GM23338 (cell line): ENCODE results near the gene ZNF445. TPM values are rescaled to one million over a fixed set of nuclear protein-coding genes. Genes with fewer than 3 reads are reported as not detected.

Source experiments
- ATAC-seq: fragments of 200-7000 bp; cut with Tn5 transposase; 3 replicates; pipeline ENCODE4 v1.9.1; 2020
- DNase-seq: peaks from one replicate; pipeline ENCODE4 v3.0.0-alpha.2; 2015; ENCODE audit warnings: low spot score
- H2AFZ ChIP-seq: fragments of 200-600 bp; sonication (generic); 2 replicates; pipeline ENCODE4 v1.8.0; 2016; ENCODE audit warnings: antibody characterized with exemption, mild to moderate bottlenecking, moderate library complexity
- H3F3A ChIP-seq: fragments of 200-600 bp; sonication (generic); replicated peaks from 2 replicates; pipeline ENCODE4 v1.8.0; 2017; ENCODE audit warnings: antibody characterized with exemption, mixed run types, low read depth
- H3K27ac ChIP-seq: fragments of 200-600 bp; sonication (generic); 2 replicates; pipeline ENCODE4 v1.6.1; 2016; ENCODE audit warnings: low read depth
- H3K27me3 ChIP-seq: fragments of 200-600 bp; sonication (generic); 2 replicates; pipeline ENCODE4 v1.8.0; 2016; ENCODE audit warnings: mild to moderate bottlenecking, mixed run types, moderate library complexity; ENCODE audit not compliant: insufficient read depth
- H3K36me3 ChIP-seq: fragments of 200-600 bp; sonication (generic); 2 replicates; pipeline ENCODE4 v1.8.0; 2016; ENCODE audit warnings: mild to moderate bottlenecking; ENCODE audit not compliant: insufficient read depth
- H3K4me1 ChIP-seq: fragments of 200-600 bp; sonication (generic); 2 replicates; pipeline ENCODE4 v1.8.0; 2016; ENCODE audit warnings: mild to moderate bottlenecking, moderate library complexity; ENCODE audit not compliant: insufficient read depth
- H3K4me2 ChIP-seq: fragments of 200-600 bp; sonication (generic); 2 replicates; pipeline ENCODE4 v1.7.1; 2017; ENCODE audit warnings: mixed run types
- H3K4me3 ChIP-seq: fragments of 200-600 bp; sonication (generic); 2 replicates; pipeline ENCODE4 v1.6.1; 2016; ENCODE audit warnings: mixed run types
- H3K79me2 ChIP-seq: fragments of 200-600 bp; sonication (generic); replicated peaks from 2 replicates; pipeline ENCODE4 v1.8.0; 2017; ENCODE audit warnings: mild to moderate bottlenecking; ENCODE audit not compliant: insufficient read depth
- H3K9me2 ChIP-seq: fragments of 200-600 bp; sonication (generic); 2 replicates; pipeline ENCODE4 v1.8.0; 2017; ENCODE audit not compliant: insufficient read depth
- H4K20me1 ChIP-seq: fragments of 200-600 bp; sonication (generic); replicated peaks from 2 replicates; pipeline ENCODE4 v1.8.0; 2017; ENCODE audit warnings: mild to moderate bottlenecking; ENCODE audit not compliant: insufficient read depth
- H3K27ac Mint-ChIP-seq: 2 replicates; pipeline ENCODE4 v1.8.0; 2020; ENCODE audit warnings: inconsistent platforms, mild to moderate bottlenecking, moderate library complexity, mixed read lengths
- H3K27me3 Mint-ChIP-seq: 3 replicates; pipeline ENCODE4 v1.8.0; 2022; ENCODE audit warnings: low read depth, mild to moderate bottlenecking, moderate library complexity, mixed read lengths, inconsistent platforms; ENCODE audit not compliant: insufficient read depth, poor library complexity
- H3K36me3 Mint-ChIP-seq: 3 replicates; pipeline ENCODE4 v1.8.0; 2021; ENCODE audit warnings: low read depth, mild to moderate bottlenecking, inconsistent platforms, moderate library complexity, mixed read lengths
- H3K4me1 Mint-ChIP-seq: 3 replicates; pipeline ENCODE4 v1.8.0; 2020; ENCODE audit warnings: mild to moderate bottlenecking, inconsistent platforms, mixed read lengths
- H3K4me3 Mint-ChIP-seq: 3 replicates; pipeline ENCODE4 v1.8.0; 2021; ENCODE audit warnings: moderate library complexity, mild to moderate bottlenecking, inconsistent platforms, mixed read lengths
- H3K9me3 Mint-ChIP-seq: 3 replicates; pipeline ENCODE4 v1.8.0; 2020; ENCODE audit warnings: moderate library complexity, mild to moderate bottlenecking, inconsistent platforms, mixed read lengths
- CTCF ChIP-seq, 2 experiments: fragments of 200-600 bp in 1 of 2; sonication (generic) in 1 of 2; conservative IDR thresholded peaks; 2 replicates each; pipeline versions ENCODE4 v1.5.1 to v1.6.1; 2016 to 2017; ENCODE audit warnings: antibody characterized with exemption in 2 of 2, low read depth in 2 of 2, mild to moderate bottlenecking in 2 of 2, moderate library complexity in 1 of 2
- ETS1 ChIP-seq: IDR thresholded peaks from 2 replicates; pipeline ENCODE4 v1.6.1; 2016; ENCODE audit warnings: antibody characterized with exemption
- EZH2 ChIP-seq: fragments of 200-600 bp; sonication (generic); IDR thresholded peaks from one replicate; pipeline ENCODE4 v1.8.0; 2017; ENCODE audit warnings: antibody characterized with exemption, mild to moderate bottlenecking, low read depth; ENCODE audit not compliant: unreplicated experiment
- JUNB ChIP-seq: IDR thresholded peaks from one replicate; pipeline ENCODE4 v1.6.1; 2016; ENCODE audit warnings: antibody characterized with exemption; ENCODE audit not compliant: unreplicated experiment
- POLR2AphosphoS5 ChIP-seq: IDR thresholded peaks from 2 replicates; pipeline ENCODE4 v1.6.1; 2016; ENCODE audit warnings: antibody characterized with exemption, low read depth
- REST ChIP-seq: IDR thresholded peaks from one replicate; pipeline ENCODE4 v1.6.1; 2018; ENCODE audit warnings: antibody characterized with exemption; ENCODE audit not compliant: unreplicated experiment
- ZNF114 ChIP-seq: fragments of 250-450 bp; sonication (Bioruptor Pico); IDR thresholded peaks from 2 replicates; pipeline ENCODE4 v1.5.0; 2020; ENCODE audit warnings: mild to moderate bottlenecking, moderate library complexity
- ZNF462 ChIP-seq: fragments of 250-450 bp; sonication (Bioruptor Pico); IDR thresholded peaks from 2 replicates; pipeline ENCODE4 v1.5.0; 2020; ENCODE audit warnings: mild to moderate bottlenecking, moderate library complexity
- polyA plus RNA-seq: library from polyadenylated mRNA; unstranded; fragments of >200 nt; fragmentation: Nextera tagmentation; extraction: Ambion mirVana; gene quantifications from 2 replicates; pipeline ENCODE4 v1.2.1, GENCODE V29; 2016
- total RNA-seq: library from RNA; depleted of rRNA; stranded (reverse); fragments of >200 nt; shearing (Covaris generic); gene quantifications from 2 replicates; pipeline ENCODE4 v1.2.3, GENCODE V29; 2014

The ZNF445 gene
- total and polyA plus RNA-seq, 2 experiments from 2014 or later = 2.7 to 16.6 TPM

- H3K27ac ChIP-seq = no peak overlapping the region
- H3K4me1 ChIP-seq = peaks cover 21% of the 10 kb centered on the region
- 0 out of 2 replicates have a peak overlapping the region, but pooled peaks have one; percentile 17 for H3K27ac Mint-ChIP-seq
- peaks cover 75% of the 10 kb centered on the region for H3K79me2 ChIP-seq
- TF ChIP-seq ETS1 (no peak), EZH2 (no peak), POLR2AphosphoS5 (no peak), ZNF114 (CRISPR knock-in tag) (no peak), CTCF (conservative IDR thresholded peaks at IDR 0.05; ENCODE audit: low read depth in 2 of 2) (no peak), JUNB (no peak), REST (no peak)
- no peak for DNase-seq
- H2AFZ ChIP-seq = no peak overlapping the region
- no peaks in the 10 kb centered on the region for H3K9me2 ChIP-seq
- no peaks in the 10 kb centered on the region for H3K36me3 ChIP-seq
- no peak overlapping the region for H3K4me3 ChIP-seq
- no peaks in the 10 kb centered on the region for H3K27me3 Mint-ChIP-seq
- H3F3A ChIP-seq = 0 out of 2 replicates have a peak, but pooled peaks cover 5% of the 10 kb centered on the region
- peaks cover 27% of the 10 kb centered on the region for H3K4me1 Mint-ChIP-seq
- H3K4me2 ChIP-seq = no peak overlapping the region
- no peaks in the 10 kb centered on the region for H3K9me3 Mint-ChIP-seq
- no peak overlapping the region for H3K4me3 Mint-ChIP-seq
- H3K36me3 Mint-ChIP-seq = peaks cover 17% of the 10 kb centered on the region
- no peak for ATAC-seq
- H4K20me1 ChIP-seq = peaks cover 19% of the 10 kb centered on the region
- H3K27me3 ChIP-seq = no peaks in the 10 kb centered on the region
Observed at GRCh38 chr3:44470430-44470829, 7.0 kb downstream of the ZNF445 start.

GRCh38 chr3:44469914-44470313 is 7.6 kb downstream of the ZNF445 start:
- Mint-ChIP-seq H3K4me3 (no peak overlapping the region), H3K27ac (0 out of 2 replicates have a peak overlapping the region, but pooled peaks have one; percentile 17), H3K27me3 (no peaks in the 10 kb centered on the region), H3K36me3 (peaks cover 17% of the 10 kb centered on the region), H3K9me3 (no peaks in the 10 kb centered on the region), H3K4me1 (peaks cover 27% of the 10 kb centered on the region)
- Histone ChIP-seq H3K4me1 (peaks cover 21% of the 10 kb centered on the region), H3K4me2 (no peak overlapping the region), H2AFZ (no peak overlapping the region), H3K9me2 (no peaks in the 10 kb centered on the region), H3F3A (0 out of 2 replicates have a peak, but pooled peaks cover 5% of the 10 kb centered on the region), H3K27ac (no peak overlapping the region), H3K36me3 (no peaks in the 10 kb centered on the region), H3K79me2 (peaks cover 70% of the 10 kb centered on the region), H3K4me3 (no peak overlapping the region), H3K27me3 (no peaks in the 10 kb centered on the region), H4K20me1 (peaks cover 15% of the 10 kb centered on the region)
- ATAC-seq (no peak), DNase-seq (no peak)
- no peak for TF ChIP-seq ZNF462 (CRISPR knock-in tag)
